ENCODE data around the gene GALNT14. TPM values are rescaled to one million over a fixed set of nuclear protein-coding genes. Genes with fewer than 3 reads are reported as not detected.

The GALNT14 gene
- total and polyA plus RNA-seq, 2 of the 8 experiments (the other 6 are each of a cell fraction or from before 2014, with no cell fraction given): 13.0 to 13.7 TPM

DNA sequence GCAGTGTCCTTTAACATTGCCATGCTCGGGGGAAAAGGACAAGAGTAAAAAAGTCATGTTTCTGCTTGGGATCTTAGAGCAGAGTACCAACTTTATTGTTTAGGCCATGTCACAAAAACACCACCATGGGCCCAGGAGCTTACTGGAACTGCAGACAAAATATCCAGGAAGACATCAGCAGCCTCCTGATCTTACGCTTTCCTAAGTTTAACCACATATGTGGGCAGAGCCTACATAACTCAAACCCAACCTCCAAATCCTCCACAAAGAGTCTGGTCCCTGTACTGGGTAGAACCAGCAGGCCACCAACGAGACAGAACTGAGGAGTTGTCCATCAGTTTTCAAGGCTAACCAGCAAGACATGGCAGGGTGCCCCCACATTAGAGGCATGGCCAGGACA, 10.3 kb downstream of the GALNT14 start:
- Histone ChIP-seq H3K79me1 (ENCODE audit: low read depth, low read length) (no peaks in the 10 kb centered on the region; the same call in none of the 2 replicates), H4K8ac (ENCODE audit: extremely low read depth, insufficient read depth, low read length) (no peak overlapping the region; the same call in 1 of the 2 replicates), H2AK5ac (ENCODE audit: low read depth, low read length) (no peak overlapping the region), H4K20me1 (replicated peaks in 1 of 2; ENCODE audit: control insufficient read depth in 1 of 2, insufficient read depth in 2 of 2, low read length in 2 of 2) (no peaks in the 10 kb centered on the region), H3K23ac (ENCODE audit: insufficient read length) (no peak overlapping the region), H3K27ac (ENCODE audit: low read depth, low read length) (no peak overlapping the region), H3K9ac (replicated peaks in 1 of 4; ENCODE audit: extremely low read depth in 1 of 4, low read depth in 3 of 4, low read length in 3 of 4) (no peak overlapping the region; a peak in 1 of 7 replicates), H3K4me3 (ENCODE audit: extremely low read depth in 1 of 4, insufficient read depth in 2 of 4, low read depth in 3 of 4, low read length in 4 of 4) (no peak overlapping the region), H2BK15ac (ENCODE audit: low read length) (no peak overlapping the region), H3K18ac (ENCODE audit: extremely low read depth, low read length) (no peak overlapping the region), H2BK5ac (ENCODE audit: low read depth, low read length) (no peak overlapping the region), H3K9me3 (ENCODE audit: insufficient read depth in 2 of 2, low read depth in 1 of 2, low read length in 1 of 2) (no peaks in the 10 kb centered on the region), H3K4ac (replicated peaks; ENCODE audit: insufficient read length, low read depth, low read length) (no peak overlapping the region), H2BK20ac (ENCODE audit: low read length) (no peak overlapping the region), H3K14ac (ENCODE audit: insufficient read length) (no peak overlapping the region), H4K91ac (replicated peaks; ENCODE audit: insufficient read length, low read length) (no peak overlapping the region), H3K4me2 (ENCODE audit: insufficient read depth in 1 of 2, low read depth in 2 of 2, low read length in 2 of 2) (no peak overlapping the region), H2BK12ac (ENCODE audit: low read depth, low read length) (no peak overlapping the region), H3K36me3 (ENCODE audit: control insufficient read depth in 2 of 4, insufficient read depth in 4 of 4, low read length in 3 of 4) (no peaks in the 10 kb centered on the region), H3K56ac (replicated peaks; ENCODE audit: insufficient read length, low read depth, low read length) (no peak overlapping the region), H2BK120ac (replicated peaks; ENCODE audit: low read depth, low read length) (no peak overlapping the region), H2AFZ (ENCODE audit: low read length) (no peak overlapping the region), H3K27me3 (replicated peaks in 1 of 4; ENCODE audit: control insufficient read depth in 3 of 4, extremely low read depth in 1 of 4, insufficient read depth in 3 of 4, low read length in 3 of 4) (no peaks in the 10 kb centered on the region), H4K5ac (ENCODE audit: insufficient read length, low read depth, low read length) (no peak overlapping the region), H3K23me2 (ENCODE audit: low read depth, low read length) (no peaks in the 10 kb centered on the region), H3K79me2 (ENCODE audit: control insufficient read depth in 1 of 2, insufficient read depth in 2 of 2, low read length in 2 of 2) (no peaks in the 10 kb centered on the region), H3K4me1 (replicated peaks in 1 of 4; ENCODE audit: control insufficient read depth in 3 of 4, insufficient read depth in 4 of 4, low read length in 3 of 4) (peaks cover 2 to 25% (median 9%) of the 10 kb centered on the region in 4 experiments; a peak in 5 of 7 replicates)
- DNase-seq (ENCODE audit: low read depth in 1 of 2, low spot score in 2 of 2): no peak
- 79% methylated on average over 3 of the region's 3 CpGs; no CpG with 5 or more reads in 1 of the 2 experiments for WGBS, 2 experiments (ENCODE audit: extremely low coverage in 1 of 2, insufficient coverage in 1 of 2, insufficient read length in 1 of 2, insufficient replicate concordance in 2 of 2, low coverage in 1 of 2, low lambda C conversion rate in 2 of 2, missing lambda C conversion rate in 1 of 2)
- no peak for FAIRE-seq
- CTCF ChIA-PET (ENCODE audit: partially characterized antibody): interaction anchor here (1.7 to 3.7 kb wide), 3 partner anchors 11 to 205 kb away, joined by 4 to 15 read pairs (median 13); partner anchors contain the start of gene GALNT14
- TF ChIP-seq HDAC6 (IDR thresholded peaks at IDR 0.05; ENCODE audit: low read depth, low read length) (no peak), NANOG (IDR thresholded peaks at IDR 0.05; ENCODE audit: insufficient read depth, low read depth, low read length, poor library complexity, severe bottlenecking) (no peak)
- POLR2A ChIA-PET (ENCODE audit: partially characterized antibody): no interaction called here

Measured in H1 (cell line).